K562 (cell line): ENCODE data around the gene DCAF5. TPM values are rescaled to one million over a fixed set of nuclear protein-coding genes. Genes with fewer than 3 reads are reported as not detected.

Experiments
- CXXC5 ChIP-seq: fragments of 250-450 bp; sonication (Bioruptor Pico); IDR thresholded peaks from 2 replicates; pipeline ENCODE4 v1.8.0; 2022; ENCODE audit warnings: inconsistent platforms, mild to moderate bottlenecking, moderate library complexity
- REST ChIP-seq, 2 experiments: fragments of 450-650 bp; formaldehyde crosslinking in 1 of 2; IDR thresholded peaks; 2 replicates each; pipeline versions ENCODE4 v1.4.0 to v1.6.1; 2014 to 2020; ENCODE audit warnings: mild to moderate bottlenecking in 2 of 2, borderline replicate concordance in 1 of 2, low read depth in 1 of 2
- polyA plus RNA-seq, 8 experiments: library from polyadenylated mRNA; depleted of rRNA in 4 of 8; stranded (reverse) in 5 of 8; unstranded in 3 of 8; fragments of >200 nt; fragmentation: Nextera tagmentation in 2 of 8; fragmentation: Illumina TruSeq in 1 of 8; extraction: Ambion mirVana in 2 of 8; extraction: Trizol in 1 of 8; gene quantifications; 2 replicates each; pipeline versions ENCODE4 v1.2.1 to v1.2.3, GENCODE V29; 2011 to 2014; ENCODE audit warnings: inconsistent platforms in 1 of 8, missing spikeins in 1 of 8
- total RNA-seq, 7 experiments: library from RNA; depleted of rRNA in 6 of 7; stranded (reverse); fragments of >200 nt in 6 of 7; fragmentation: Illumina TruSeq in 2 of 7; extraction: Trizol in 2 of 7; gene quantifications; 2 replicates each; pipeline versions ENCODE4 v1.2.1 to v1.2.3, GENCODE V29; 2011 to 2021; ENCODE audit warnings: low replicate concordance in 1 of 7

The DCAF5 gene
- total and polyA plus RNA-seq, 9 of the 15 experiments (the other 6 are each of a cell fraction or from before 2014, with no cell fraction given) = 5.6 to 24.1 (median 12.7) TPM

GRCh38 chr14:69129264-69129880 lies 23.5 kb downstream of the DCAF5 start (continued):
- TF ChIP-seq REST (IDR thresholded peaks at IDR 0.05; ENCODE audit: borderline replicate concordance) = peak; percentile 60; the same call in 1 of the 2 replicates
- TF ChIP-seq REST (CRISPR knock-in tag; IDR thresholded peaks at IDR 0.05; ENCODE audit: low read depth) = no peak
- TF ChIP-seq CXXC5 (CRISPR knock-in tag) = 0 out of 2 replicates have a peak, but pooled peaks have one; percentile 12
